K562 (cell line): ENCODE measurements around the gene PPIL6. TPM values are rescaled to one million over a fixed set of nuclear protein-coding genes. Genes with fewer than 3 reads are reported as not detected.
A peak's percentile ranks its signal among the peaks of the same experiment; 100 is the strongest.

ENCODE experiments used
- ATAC-seq: fragments of 200-7000 bp; cut with Tn5 transposase; 3 replicates; pipeline ENCODE4 v1.9.1; 2020; ENCODE audit warnings: moderate library complexity
- BruUV-seq: library from RNA; stranded (reverse); fragments of 400-500 nt; replicated peaks from 2 replicates; lab custom pipeline; 2021; lab: Mats Ljungman, UMichigan
- CTCF ChIA-PET: fragments of 300-600 bp; formaldehyde crosslinking; extraction: SDS; loops from one replicate; lab custom pipeline; 2021; ENCODE audit warnings: low intra/inter-chr PET ratio; lab: Yijun Ruan, JAX
- POLR2A ChIA-PET: fragments of 300-600, 350-650 bp; sonication (Branson Sonifier 250); formaldehyde crosslinking; extraction: SDS; loops from one replicate; lab custom pipeline; 2021; ENCODE audit warnings: antibody characterized with exemption, inconsistent platforms; lab: Yijun Ruan, JAX
- DNase-seq, 4 experiments: peaks; one replicate each; pipeline versions ENCODE4 v3.0.0 to v3.0.0-alpha.2; 2011 to 2018; ENCODE audit warnings: low spot score in 3 of 4, mixed read lengths in 3 of 4; ENCODE audit errors: extremely low read depth in 1 of 4
- FAIRE-seq: peaks from 2 replicates; lab custom pipeline; 2011; peaks lifted over from hg19 to GRCh38; lab: Jason Lieb, UNC
- H2AFZ ChIP-seq: 2 replicates; pipeline ENCODE4 v1.6.0; 2011; ENCODE audit warnings: low read depth, low read length, control low read depth, inconsistent platforms
- H3K27ac ChIP-seq: fragments of 200-600 bp; 3 replicates; pipeline ENCODE4 v1.8.0; 2011; ENCODE audit warnings: low read depth, mild to moderate bottlenecking, control low read depth, inconsistent platforms, low read length, moderate library complexity, mixed read lengths; ENCODE audit errors: extremely low read depth
- H3K27me3 ChIP-seq, 2 experiments: fragments of 300-600 bp in 1 of 2; 2 replicates in 1 of 2; 3 replicates in 1 of 2; pipeline versions ENCODE4 v1.6.0 to v1.8.0; 2011; ENCODE audit warnings: inconsistent platforms in 2 of 2, low read length in 2 of 2, mild to moderate bottlenecking in 1 of 2, mixed read lengths in 1 of 2, moderate library complexity in 1 of 2; ENCODE audit not compliant: control insufficient read depth in 2 of 2, insufficient read depth in 2 of 2
- H3K36me3 ChIP-seq: fragments of 300-600 bp; 3 replicates; pipeline ENCODE4 v1.8.0; 2011; ENCODE audit warnings: mild to moderate bottlenecking, low read length, inconsistent platforms; ENCODE audit not compliant: control insufficient read depth, insufficient read depth
- H3K4me1 ChIP-seq, 2 experiments: fragments of 200-600 bp in 1 of 2; replicated peaks in 1 of 2; 2 replicates in 1 of 2; 3 replicates in 1 of 2; pipeline versions ENCODE4 v1.5.1 to v1.8.0; 2011; ENCODE audit warnings: inconsistent platforms in 2 of 2, low read length in 2 of 2, mild to moderate bottlenecking in 1 of 2, mixed read lengths in 1 of 2, moderate library complexity in 1 of 2; ENCODE audit not compliant: control insufficient read depth in 2 of 2, insufficient read depth in 2 of 2
- H3K4me2 ChIP-seq: 2 replicates; pipeline ENCODE4 v1.6.1; 2011; ENCODE audit warnings: low read length, control low read depth, inconsistent platforms, mixed read lengths; ENCODE audit not compliant: insufficient read depth
- H3K4me3 ChIP-seq: fragments of 200-600 bp; sonication (generic), shearing (Covaris generic); 2 replicates; pipeline ENCODE4 v1.5.1; 2016; ENCODE audit warnings: control low read depth, inconsistent platforms
- H3K79me2 ChIP-seq: fragments of 200-600 bp; 3 replicates; pipeline ENCODE4 v1.8.0; 2011; ENCODE audit warnings: low read length, inconsistent platforms; ENCODE audit not compliant: control insufficient read depth, insufficient read depth
- H3K9ac ChIP-seq, 2 experiments: 2 replicates each; pipeline versions ENCODE4 v1.6.0 to v1.6.1; 2011; ENCODE audit warnings: low read depth in 2 of 2, low read length in 2 of 2, control low read depth in 1 of 2, inconsistent platforms in 1 of 2, mild to moderate bottlenecking in 1 of 2, mixed read lengths in 1 of 2; ENCODE audit not compliant: insufficient read depth in 1 of 2
- H3K9me1 ChIP-seq: one replicate; pipeline ENCODE4 v1.6.0; 2011; ENCODE audit warnings: inconsistent platforms, mild to moderate bottlenecking, low read length, moderate library complexity; ENCODE audit not compliant: control insufficient read depth, insufficient read depth
- H3K9me3 ChIP-seq: replicated peaks from 2 replicates; pipeline ENCODE4 v1.5.1; 2011; ENCODE audit warnings: low read depth, low read length, inconsistent platforms; ENCODE audit not compliant: control insufficient read depth, insufficient read depth
- H4K20me1 ChIP-seq: replicated peaks from 2 replicates; pipeline ENCODE4 v1.6.1; 2011; ENCODE audit warnings: low read length, inconsistent platforms, mixed read lengths; ENCODE audit not compliant: control insufficient read depth, insufficient read depth
- ARID2 ChIP-seq: fragments of 450-650 bp; IDR thresholded peaks from 2 replicates; pipeline ENCODE4 v1.6.1; 2017; ENCODE audit warnings: antibody characterized with exemption, mild to moderate bottlenecking
- CHD1 ChIP-seq: fragments of 200-600 bp; sonication (generic); IDR thresholded peaks from one replicate; pipeline ENCODE4 v1.6.1; 2012; ENCODE audit warnings: mild to moderate bottlenecking, moderate library complexity, low read length, inconsistent platforms
- CUX1 ChIP-seq: fragments of 200-800 bp; sonication (Bioruptor generic); IDR thresholded peaks from 2 replicates; pipeline ENCODE4 v1.6.1; 2016; ENCODE audit warnings: missing genetic modification characterization, missing compliant biosample characterization
- HMBOX1 ChIP-seq: sonication (generic); IDR thresholded peaks from 2 replicates; pipeline ENCODE4 v1.6.1; 2016
- MCM3 ChIP-seq: fragments of 450-650 bp; IDR thresholded peaks from 2 replicates; pipeline ENCODE4 v1.6.1; 2016
- POLR2A ChIP-seq: fragments of 450-650 bp; conservative IDR thresholded peaks from 2 replicates; pipeline ENCODE4 v1.6.1; 2016
- SRSF3 ChIP-seq: fragments of 200-400 bp; formaldehyde crosslinking; IDR thresholded peaks from 2 replicates; pipeline ENCODE4 v1.6.1; 2016; ENCODE audit warnings: mild to moderate bottlenecking, low read length, moderate library complexity; ENCODE audit not compliant: insufficient read depth
- TAF9B ChIP-seq: fragments of 450-650 bp; IDR thresholded peaks from 2 replicates; pipeline ENCODE4 v1.6.1; 2018; ENCODE audit warnings: mild to moderate bottlenecking; ENCODE audit not compliant: partially characterized antibody
- WGBS: fragments of 100-300 bp; shearing (Covaris generic); methylation state at CpG from one replicate; pipeline ENCODE4 v1.1.6; 2016; ENCODE audit warnings: low coverage, mixed read lengths; ENCODE audit not compliant: insufficient coverage; ENCODE audit errors: missing lambda C conversion rate; 5-methylcytosine and 5-hydroxymethylcytosine counted together
- in situ Hi-C: fragments of 300-500 bp; cut with MboI; formaldehyde crosslinking; loops from 4 replicates; pipeline ENCODE4 v1.15.0; 2018; ENCODE audit warnings: inconsistent platforms, mixed read lengths
- intact Hi-C: fragments of 100-400 bp; cut with micrococcal nuclease; formaldehyde crosslinking; loops from 2 replicates; pipeline ENCODE4 v1.14.2; 2022
- polyA plus RNA-seq, 8 experiments: library from polyadenylated mRNA; depleted of rRNA in 4 of 8; stranded (reverse) in 5 of 8; unstranded in 3 of 8; fragments of >200 nt; fragmentation: Nextera tagmentation in 2 of 8; fragmentation: Illumina TruSeq in 1 of 8; extraction: Ambion mirVana in 2 of 8; extraction: Trizol in 1 of 8; gene quantifications; 2 replicates each; pipeline versions ENCODE4 v1.2.1 to v1.2.3, GENCODE V29; 2011 to 2014; ENCODE audit warnings: inconsistent platforms in 1 of 8, missing spikeins in 1 of 8
- total RNA-seq, 7 experiments: library from RNA; depleted of rRNA in 6 of 7; stranded (reverse); fragments of >200 nt in 6 of 7; fragmentation: Illumina TruSeq in 2 of 7; extraction: Trizol in 2 of 7; gene quantifications; 2 replicates each; pipeline versions ENCODE4 v1.2.1 to v1.2.3, GENCODE V29; 2011 to 2021; ENCODE audit warnings: low replicate concordance in 1 of 7
- TF ChIP-seq, protein P1 (sequence below): sonication (generic); formaldehyde crosslinking; IDR thresholded peaks from 2 replicates; pipeline ENCODE4 v1.9.0; 2022; ENCODE audit warnings: mild to moderate bottlenecking, missing genetic modification reagents
- TF ChIP-seq, protein P2 (sequence below): fragments of 150-350 bp; conservative IDR thresholded peaks from 2 replicates; pipeline ENCODE4 v1.6.1; 2014; ENCODE audit warnings: low read length

Gene PPIL6
- total and polyA plus RNA-seq, 9 of the 15 experiments (the other 6 are each of a cell fraction or from before 2014, with no cell fraction given), result 0.03 to 0.98 (median 0.41) TPM; not detected in 1

- Histone ChIP-seq H3K9ac (peak overlapping the region; percentile 96 to 98), H4K20me1 (peaks cover 19% of the 10 kb centered on the region; the same call in 1 of the 2 replicates), H3K4me2 (peak overlapping the region; percentile 98), H3K9me1 (no peaks in the 10 kb centered on the region), H3K4me3 (peak overlapping the region; percentile 83), H3K27me3 (no peaks in the 10 kb centered on the region), H3K36me3 (peaks cover 34% of the 10 kb centered on the region), H3K79me2 (peaks cover 48% of the 10 kb centered on the region), H3K27ac (peak overlapping the region; percentile 99), H3K9me3 (no peaks in the 10 kb centered on the region), H3K4me1 (peaks cover 4 to 26% of the 10 kb centered on the region in 2 experiments; a peak in 4 of 5 replicates), H2AFZ (peak overlapping the region; percentile 99)
- intact Hi-C loops (loop anchor here (1.0 to 10.0 kb wide), 6 partner anchors 58 to 838 kb away; partner anchors contain the start of genes CEP57L1, PPIL6, SESN1 and SMPD2), in situ Hi-C loops (loop anchor here (5.0 kb wide), 1 partner anchor 201 kb away; no protein-coding TSS in a partner anchor)
- ATAC-seq (peak; percentile 80), DNase-seq (peak; percentile 86 to 96 (median 91)), FAIRE-seq (peak; percentile 85)
- POLR2A ChIA-PET, result interaction anchor here (0.5 to 3.0 kb wide), 26 partner anchors 9 to 1084 kb away, joined by 3 to 13 read pairs (median 4); partner anchors contain the start of genes CEP57L1, PPIL6, SESN1 and SMPD2
- CTCF ChIA-PET, result interaction anchor here (3.2 kb wide), 1 partner anchor 195 kb away, joined by 21 read pairs; no protein-coding TSS in a partner anchor
- under 1% methylated on average over 42 of the region's 42 CpGs for WGBS
- TSS peak; percentile 91 for BruUV-seq
- no peak for TF ChIP-seq MCM3
- TF ChIP-seq ARID2, result no peak
- TF ChIP-seq HMBOX1, result 0 out of 2 replicates have a peak, but pooled peaks have one; percentile 60
- TF ChIP-seq CHD1, result no peak
- TF ChIP-seq TAF9B, result peak; percentile 25
- no peak for TF ChIP-seq SRSF3
- peak; percentile 59 for TF ChIP-seq POLR2A
- no peak for TF ChIP-seq CUX1
- TF ChIP-seq, protein P1, sequence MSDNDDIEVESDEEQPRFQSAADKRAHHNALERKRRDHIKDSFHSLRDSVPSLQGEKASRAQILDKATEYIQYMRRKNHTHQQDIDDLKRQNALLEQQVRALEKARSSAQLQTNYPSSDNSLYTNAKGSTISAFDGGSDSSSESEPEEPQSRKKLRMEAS, result peak; percentile 86
- TF ChIP-seq, protein P2, sequence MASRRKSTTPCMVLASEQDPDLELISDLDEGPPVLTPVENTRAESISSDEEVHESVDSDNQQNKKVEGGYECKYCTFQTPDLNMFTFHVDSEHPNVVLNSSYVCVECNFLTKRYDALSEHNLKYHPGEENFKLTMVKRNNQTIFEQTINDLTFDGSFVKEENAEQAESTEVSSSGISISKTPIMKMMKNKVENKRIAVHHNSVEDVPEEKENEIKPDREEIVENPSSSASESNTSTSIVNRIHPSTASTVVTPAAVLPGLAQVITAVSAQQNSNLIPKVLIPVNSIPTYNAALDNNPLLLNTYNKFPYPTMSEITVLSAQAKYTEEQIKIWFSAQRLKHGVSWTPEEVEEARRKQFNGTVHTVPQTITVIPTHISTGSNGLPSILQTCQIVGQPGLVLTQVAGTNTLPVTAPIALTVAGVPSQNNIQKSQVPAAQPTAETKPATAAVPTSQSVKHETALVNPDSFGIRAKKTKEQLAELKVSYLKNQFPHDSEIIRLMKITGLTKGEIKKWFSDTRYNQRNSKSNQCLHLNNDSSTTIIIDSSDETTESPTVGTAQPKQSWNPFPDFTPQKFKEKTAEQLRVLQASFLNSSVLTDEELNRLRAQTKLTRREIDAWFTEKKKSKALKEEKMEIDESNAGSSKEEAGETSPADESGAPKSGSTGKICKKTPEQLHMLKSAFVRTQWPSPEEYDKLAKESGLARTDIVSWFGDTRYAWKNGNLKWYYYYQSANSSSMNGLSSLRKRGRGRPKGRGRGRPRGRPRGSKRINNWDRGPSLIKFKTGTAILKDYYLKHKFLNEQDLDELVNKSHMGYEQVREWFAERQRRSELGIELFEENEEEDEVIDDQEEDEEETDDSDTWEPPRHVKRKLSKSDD, result 0 out of 2 replicates have a peak, but pooled peaks have one; percentile 55
Observed at GRCh38 chr6:109382576-109383437, 57.6 kb downstream of the PPIL6 start.
